Chondrocyte (in vitro differentiated cells): ENCODE data around the gene TANC1. TPM values are rescaled to one million over a fixed set of nuclear protein-coding genes. Genes with fewer than 3 reads are reported as not detected.
A peak's percentile ranks its signal among the peaks of the same experiment; 100 is the strongest.

Source experiments
- DNase-seq: peaks from one replicate; pipeline ENCODE4 v3.0.0; 2021; ENCODE audit warnings: mixed read lengths, low spot score
- H3K27ac Mint-ChIP-seq: one replicate; pipeline ENCODE4 v1.8.0; 2021; ENCODE audit warnings: mild to moderate bottlenecking, moderate library complexity, mixed read lengths; ENCODE audit not compliant: unreplicated experiment
- H3K27me3 Mint-ChIP-seq: 2 replicates; pipeline ENCODE4 v1.8.0; 2021; ENCODE audit warnings: low read depth, mixed read lengths
- H3K36me3 Mint-ChIP-seq: 2 replicates; pipeline ENCODE4 v1.8.0; 2021; ENCODE audit warnings: low read depth, mixed read lengths
- H3K4me1 Mint-ChIP-seq: 2 replicates; pipeline ENCODE4 v1.8.0; 2021; ENCODE audit warnings: low read depth, mild to moderate bottlenecking, mixed read lengths
- H3K4me3 Mint-ChIP-seq: one replicate; pipeline ENCODE4 v1.8.0; 2021; ENCODE audit warnings: mild to moderate bottlenecking, moderate library complexity, mixed read lengths; ENCODE audit not compliant: unreplicated experiment
- H3K9me3 Mint-ChIP-seq: 2 replicates; pipeline ENCODE4 v1.8.0; 2021; ENCODE audit warnings: low read depth, mixed read lengths
- CTCF ChIP-seq: fragments of 200-600 bp; sonication (generic); IDR thresholded peaks from 2 replicates; pipeline ENCODE4 v1.5.0; 2021; ENCODE audit warnings: antibody characterized with exemption, mild to moderate bottlenecking, moderate library complexity
- total RNA-seq: library from RNA; stranded (reverse); gene quantifications from 3 replicates; pipeline ENCODE4 v1.2.1, GENCODE V29; 2021

The TANC1 gene
- total RNA-seq, 1 donor from 2014 or later, result 29.5 TPM

GRCh38 chr2:158960193-158960592 lies 8.2 kb upstream of the TANC1 start:
- Mint-ChIP-seq H3K9me3 (no peaks in the 10 kb centered on the region), H3K4me1 (peaks cover 3% of the 10 kb centered on the region), H3K4me3 (no peak overlapping the region), H3K27me3 (no peaks in the 10 kb centered on the region), H3K27ac (no peak overlapping the region), H3K36me3 (no peaks in the 10 kb centered on the region)
- TF ChIP-seq CTCF, result no peak
- no peak for DNase-seq

DNA sequence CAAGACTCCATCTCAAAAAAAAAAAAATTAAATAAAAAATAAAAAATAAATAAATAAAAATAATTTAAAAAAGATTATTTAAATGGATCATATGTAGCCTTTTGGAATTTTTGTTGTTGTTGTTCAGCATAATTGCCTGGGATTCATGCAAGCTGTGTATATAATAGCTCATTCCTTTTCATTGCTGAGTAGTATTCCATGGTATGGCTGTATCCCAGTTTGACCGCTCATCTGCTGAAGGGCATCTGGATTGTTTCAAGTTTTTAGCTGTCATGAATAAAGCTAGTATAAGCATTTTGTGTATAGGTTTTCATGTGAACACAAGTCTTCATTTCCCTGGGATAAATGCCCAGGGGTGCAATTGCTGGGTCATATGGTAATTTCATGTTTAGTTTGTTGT lies 6.4 kb upstream of the TANC1 start:
- Mint-ChIP-seq H3K4me3 (no peak overlapping the region), H3K27me3 (no peaks in the 10 kb centered on the region), H3K9me3 (no peaks in the 10 kb centered on the region), H3K4me1 (peaks cover 22% of the 10 kb centered on the region), H3K36me3 (no peaks in the 10 kb centered on the region), H3K27ac (no peak overlapping the region)
- no peak for TF ChIP-seq CTCF
- DNase-seq, result no peak

GRCh38 chr2:158963071-158963470 lies 5.4 kb upstream of the TANC1 start:
- TF ChIP-seq CTCF, result no peak
- Mint-ChIP-seq H3K27me3 (no peaks in the 10 kb centered on the region), H3K36me3 (no peaks in the 10 kb centered on the region), H3K9me3 (no peaks in the 10 kb centered on the region), H3K4me1 (peaks cover 31% of the 10 kb centered on the region), H3K27ac (no peak overlapping the region), H3K4me3 (no peak overlapping the region)
- DNase-seq, result no peak

GRCh38 chr2:158965107-158965506 lies 3.3 kb upstream of the TANC1 start:
- no peaks in the 10 kb centered on the region for H3K27me3 Mint-ChIP-seq
- peaks cover 34% of the 10 kb centered on the region for H3K4me1 Mint-ChIP-seq

GRCh38 chr2:158965641-158966040 lies 2.8 kb upstream of the TANC1 start:
- no peak overlapping the region for H3K4me3 Mint-ChIP-seq
- H3K27me3 Mint-ChIP-seq, result no peaks in the 10 kb centered on the region
- H3K9me3 Mint-ChIP-seq, result no peaks in the 10 kb centered on the region
- peaks cover 40% of the 10 kb centered on the region for H3K4me1 Mint-ChIP-seq
- no peak for TF ChIP-seq CTCF
- no peak for DNase-seq
- H3K36me3 Mint-ChIP-seq, result no peaks in the 10 kb centered on the region
- H3K27ac Mint-ChIP-seq, result peak overlapping the region; percentile 81

More at GRCh38 chr2:158965107-158965506, 3.3 kb upstream of the TANC1 start:
- TF ChIP-seq CTCF, result no peak
- DNase-seq, result no peak
- Mint-ChIP-seq H3K4me3 (no peak overlapping the region), H3K27ac (no peak overlapping the region), H3K9me3 (no peaks in the 10 kb centered on the region), H3K36me3 (no peaks in the 10 kb centered on the region)
